Thyroid gland (tissue), 4 donors: ENCODE results near the gene TM9SF3. TPM values are rescaled to one million over a fixed set of nuclear protein-coding genes. Genes with fewer than 3 reads are reported as not detected.
A peak's percentile ranks its signal among the peaks of the same experiment; 100 is the strongest.

Experiments
- DNase-seq, 2 donors: peaks; one replicate each; pipeline ENCODE4 v3.0.0-alpha.2; 2019
- H3K27ac ChIP-seq, 3 donors: fragments of 200-600 bp; sonication (generic); 1 replicate in 2 of 3; 2 replicates in 1 of 3; pipeline ENCODE4 v1.5.1; 2016 to 2019; ENCODE audit warnings: mild to moderate bottlenecking in 1 of 3, moderate library complexity in 1 of 3
- H3K27me3 ChIP-seq: fragments of 200-600 bp; sonication (generic); one replicate; pipeline ENCODE4 v1.5.1; 2019
- H3K36me3 ChIP-seq, 2 donors: fragments of 200-600 bp; sonication (generic); one replicate each; pipeline ENCODE4 v1.5.1; 2016 to 2019
- H3K4me1 ChIP-seq, 2 donors: fragments of 200-600 bp; sonication (generic); one replicate each; pipeline ENCODE4 v1.5.1; 2017 to 2019
- H3K4me3 ChIP-seq, 3 donors: fragments of 200-600 bp; sonication (generic); replicated peaks in 1 of 3; 1 replicate in 2 of 3; 2 replicates in 1 of 3; pipeline ENCODE4 v1.5.1; 2016; ENCODE audit warnings: mild to moderate bottlenecking in 1 of 3
- H3K9me3 ChIP-seq: fragments of 200-600 bp; sonication (generic); one replicate; pipeline ENCODE4 v1.5.1; 2017
- CTCF ChIP-seq, 6 experiments: fragments of 200-600 bp in 3 of 6; fragments of 450-650 bp in 3 of 6; sonication (generic) in 3 of 6; IDR thresholded peaks; one replicate each; pipeline ENCODE4 v1.5.1; 2016 to 2019; ENCODE audit warnings: antibody characterized with exemption in 6 of 6, mild to moderate bottlenecking in 2 of 6, inconsistent platforms in 1 of 6, moderate library complexity in 1 of 6
- POLR2A ChIP-seq, 2 donors: fragments of 450-650 bp; IDR thresholded peaks; one replicate each; pipeline ENCODE4 v1.6.1; 2017; ENCODE audit warnings: antibody characterized with exemption in 2 of 2, mild to moderate bottlenecking in 2 of 2, moderate library complexity in 1 of 2
- WGBS, 2 donors: methylation state at CpG; one replicate each; pipeline ENCODE4 v1.1.5; 2017; 5-methylcytosine and 5-hydroxymethylcytosine counted together
- intact Hi-C: fragments of 100-400 bp; cut with DNase I; formaldehyde crosslinking; loops from one replicate; pipeline ENCODE4 v1.15.1; 2023
- total RNA-seq, 4 donors: library from RNA; depleted of rRNA; stranded (reverse); fragments of >200 nt; gene quantifications; one replicate each; pipeline ENCODE4 v1.2.3, GENCODE V29; 2016

The TM9SF3 gene
- total RNA-seq, 4 donors from 2014 or later: 119 to 205 (median 151) TPM

- no peaks in the 10 kb centered on the region for H3K9me3 ChIP-seq
- peaks cover 16 to 17% of the 10 kb centered on the region in 2 donors for H3K4me1 ChIP-seq
- peak; percentile 89 to 91 for DNase-seq
- H3K36me3 ChIP-seq: no peaks in the 10 kb centered on the region
- intact Hi-C loops: loop anchor here (10.0 kb wide), 1 partner anchor 139 kb away; no protein-coding TSS in a partner anchor
- peak in 5 of 6 experiments; percentile 12 to 68 (median 52) for TF ChIP-seq CTCF (IDR thresholded peaks at IDR 0.05)
- peak in 1 of 2 donors; percentile 71 for TF ChIP-seq POLR2A (IDR thresholded peaks at IDR 0.05)
- no peaks in the 10 kb centered on the region for H3K27me3 ChIP-seq
- H3K4me3 ChIP-seq: peak within 1 kb of the TSS in 1 of 3 donors; percentile 36
- 3% methylated on average over 28 to 33 of the region's 68 CpGs for WGBS, 2 donors
- H3K27ac ChIP-seq: peak within 1 kb of the TSS in 1 of 3 donors; percentile 51
These were observed 72.9 kb downstream of the TM9SF3 start, which contains the start of gene TLL2 for GRCh38 chr10:96513698-96514561. TLL2 (minus strand) TSS chr10:96513926; CDS start chr10:96513685, 241 bp downstream.

- Histone ChIP-seq H3K27me3 (no peaks in the 10 kb centered on the region), H3K4me3 (peak overlapping the region in 1 of 3 donors; percentile 36), H3K36me3 (no peaks in the 10 kb centered on the region), H3K27ac (peak overlapping the region in 1 of 3 donors; percentile 51), H3K4me1 (peaks cover 16 to 17% of the 10 kb centered on the region in 2 donors), H3K9me3 (no peaks in the 10 kb centered on the region)
- WGBS, 2 donors: 0% methylated on average over 3 to 5 of the region's 31 CpGs
- no peak for TF ChIP-seq POLR2A (IDR thresholded peaks at IDR 0.05)
- TF ChIP-seq CTCF (IDR thresholded peaks at IDR 0.05): no peak
- intact Hi-C loops: loop anchor here (10.0 kb wide), 1 partner anchor 138 kb away; no protein-coding TSS in a partner anchor
- no peak for DNase-seq
These were observed 73.5 kb downstream of the TM9SF3 start for GRCh38 chr10:96513305-96513697.

GRCh38 chr10:96512524-96513304 lies 74.1 kb downstream of the TM9SF3 start:
- no peaks in the 10 kb centered on the region for H3K9me3 ChIP-seq
- no peaks in the 10 kb centered on the region for H3K36me3 ChIP-seq
- peaks cover 16 to 17% of the 10 kb centered on the region in 2 donors for H3K4me1 ChIP-seq
- WGBS, 2 donors: 2 to 3% methylated on average over 33 to 37 of the region's 65 CpGs
- no peaks in the 10 kb centered on the region for H3K27me3 ChIP-seq
- H3K4me3 ChIP-seq: peak overlapping the region in 1 of 3 donors; percentile 36
- TF ChIP-seq CTCF (IDR thresholded peaks at IDR 0.05): no peak
- TF ChIP-seq POLR2A (IDR thresholded peaks at IDR 0.05): peak in 1 of 2 donors; percentile 7
- peak; percentile 58 to 62 for DNase-seq
- no peak overlapping the region for H3K27ac ChIP-seq
- intact Hi-C loops: loop anchor here (10.0 kb wide), 1 partner anchor 138 kb away; no protein-coding TSS in a partner anchor

- WGBS, 2 donors: 74 to 79% methylated on average over 7 of the region's 7 CpGs
- peak; percentile 43 to 55 for DNase-seq
- Histone ChIP-seq H3K4me3 (no peak overlapping the region), H3K4me1 (peaks cover 16 to 17% of the 10 kb centered on the region in 2 donors), H3K27me3 (no peaks in the 10 kb centered on the region), H3K27ac (no peak overlapping the region), H3K36me3 (no peaks in the 10 kb centered on the region), H3K9me3 (no peaks in the 10 kb centered on the region)
- intact Hi-C loops: loop anchor here (10.0 kb wide), 1 partner anchor 136 kb away; no protein-coding TSS in a partner anchor
- TF ChIP-seq POLR2A (IDR thresholded peaks at IDR 0.05) (no peak), CTCF (IDR thresholded peaks at IDR 0.05) (peak in 3 of 6 experiments; percentile 54 to 60 (median 58))
These were observed 75.5 kb downstream of the TM9SF3 start for GRCh38 chr10:96511044-96511945.
